ENCODE results near the gene SCAF1. TPM values are rescaled to one million over a fixed set of nuclear protein-coding genes. Genes with fewer than 3 reads are reported as not detected.

Gene SCAF1
- total RNA-seq, 1 experiment from 2014 or later = 83.4 TPM

GRCh38 chr19:49676136-49676783 lies 34.3 kb downstream of the SCAF1 start:
- H3K4me1 ChIP-seq = peaks cover 25% of the 10 kb centered on the region
- peak overlapping the region; percentile 33 for H3K4me3 ChIP-seq (ENCODE audit: low read depth, low read length)
- Mint-ChIP-seq H3K27me3 (ENCODE audit: insufficient read depth, unreplicated experiment) (no peaks in the 10 kb centered on the region), H3K4me1 (ENCODE audit: low read depth, unreplicated experiment) (peaks cover 21% of the 10 kb centered on the region), H3K4me3 (ENCODE audit: unreplicated experiment) (peak overlapping the region; percentile 78), H3K9me3 (ENCODE audit: unreplicated experiment) (no peaks in the 10 kb centered on the region), H3K27ac (ENCODE audit: unreplicated experiment) (peak overlapping the region; percentile 99), H3K36me3 (ENCODE audit: insufficient read depth, unreplicated experiment) (peaks cover 62% of the 10 kb centered on the region)
- CTCF ChIA-PET = interaction anchor here (0.5 to 1.9 kb wide), 11 partner anchors 12 to 214 kb away, joined by 3 to 14 read pairs (median 7); partner anchors contain the start of genes AP2A1, PRRG2, RRAS and SCAF1
- TSS peak; percentile 95 for BruUV-seq (replicated peaks)
- DNase-seq = no peak
- H3K9me3 ChIP-seq = no peaks in the 10 kb centered on the region
- no peaks in the 10 kb centered on the region for H3K36me3 ChIP-seq (ENCODE audit: control insufficient read depth, insufficient read depth, low read length)
- intact Hi-C loops (cut with micrococcal nuclease; ENCODE audit: unreplicated experiment) = loop anchor here (1.0 to 5.0 kb wide), 5 partner anchors 11 to 191 kb away; partner anchors contain the start of genes AP2A1, BCL2L12, IRF3 and PNKP
- TF ChIP-seq CTCF (IDR thresholded peaks at IDR 0.05; ENCODE audit: insufficient read depth in 1 of 2, low read depth in 1 of 2, low read length in 1 of 2, severe bottlenecking in 1 of 2, unreplicated experiment in 1 of 2) = no peak
- H3K27me3 ChIP-seq (replicated peaks; ENCODE audit: control insufficient read depth, insufficient read depth, low read length) = no peaks in the 10 kb centered on the region
- POLR2A ChIA-PET = interaction anchor here (0.7 to 2.9 kb wide), 10 partner anchors 9 to 224 kb away, joined by 3 to 50 read pairs (median 8); partner anchors contain the start of genes AP2A1, BCL2L12, IRF3 and NOSIP

- H3K4me1 ChIP-seq = peaks cover 21% of the 10 kb centered on the region
- H3K9me3 ChIP-seq = no peaks in the 10 kb centered on the region
- ChIA-PET CTCF (interaction anchor here (0.5 to 1.9 kb wide), 11 partner anchors 12 to 213 kb away, joined by 3 to 14 read pairs (median 7); partner anchors contain the start of genes AP2A1, PRRG2, RRAS and SCAF1), POLR2A (interaction anchor here (0.6 to 2.9 kb wide), 13 partner anchors 9 to 1171 kb away, joined by 3 to 50 read pairs (median 5); partner anchors contain the start of genes AP2A1, BCL2L12, IRF3 and NOSIP)
- peaks cover 18% of the 10 kb centered on the region for H3K4me1 Mint-ChIP-seq (ENCODE audit: low read depth, unreplicated experiment)
- no peaks in the 10 kb centered on the region for H3K27me3 Mint-ChIP-seq (ENCODE audit: insufficient read depth, unreplicated experiment)
- intact Hi-C loops (cut with micrococcal nuclease; ENCODE audit: unreplicated experiment) = loop anchor here (1.0 to 5.0 kb wide), 5 partner anchors 12 to 190 kb away; partner anchors contain the start of genes AP2A1, BCL2L12, IRF3 and PNKP
- no peaks in the 10 kb centered on the region; the same call in 1 of the 2 replicates for H3K36me3 ChIP-seq (ENCODE audit: control insufficient read depth, insufficient read depth, low read length)
- no peak for TF ChIP-seq CTCF (IDR thresholded peaks at IDR 0.05; ENCODE audit: insufficient read depth in 1 of 2, low read depth in 1 of 2, low read length in 1 of 2, severe bottlenecking in 1 of 2, unreplicated experiment in 1 of 2)
- no TSS peak for BruUV-seq (replicated peaks)
- no peaks in the 10 kb centered on the region for H3K9me3 Mint-ChIP-seq (ENCODE audit: unreplicated experiment)
- DNase-seq = peak; percentile 100
- H3K27me3 ChIP-seq (replicated peaks; ENCODE audit: control insufficient read depth, insufficient read depth, low read length) = no peaks in the 10 kb centered on the region
- peak overlapping the region; percentile 78 for H3K4me3 Mint-ChIP-seq (ENCODE audit: unreplicated experiment)
- H3K4me3 ChIP-seq (ENCODE audit: low read depth, low read length) = peak overlapping the region; percentile 100
- peaks cover 65% of the 10 kb centered on the region for H3K36me3 Mint-ChIP-seq (ENCODE audit: insufficient read depth, unreplicated experiment)
- H3K27ac Mint-ChIP-seq (ENCODE audit: unreplicated experiment) = peak overlapping the region; percentile 99
These were observed 34.8 kb downstream of the SCAF1 start for GRCh38 chr19:49676784-49677230.

GRCh38 chr19:49677231-49677900 lies 35.4 kb downstream of the SCAF1 start, which contains the start of gene PRMT1:
Gene PRMT1, plus strand, starts transcription at chr19:49677271. Its CDS starts 10 bp downstream, at chr19:49677281.
- Histone ChIP-seq H3K27me3 (replicated peaks; ENCODE audit: control insufficient read depth, insufficient read depth, low read length) (no peaks in the 10 kb centered on the region), H3K9me3 (no peaks in the 10 kb centered on the region), H3K4me3 (ENCODE audit: low read depth, low read length) (peak within 1 kb of the TSS; percentile 100), H3K4me1 (peaks cover 15% of the 10 kb centered on the region), H3K36me3 (ENCODE audit: control insufficient read depth, insufficient read depth, low read length) (peaks cover 2% of the 10 kb centered on the region; the same call in 1 of the 2 replicates)
- Mint-ChIP-seq H3K4me3 (ENCODE audit: unreplicated experiment) (peak within 1 kb of the TSS; percentile 78), H3K36me3 (ENCODE audit: insufficient read depth, unreplicated experiment) (peaks cover 65% of the 10 kb centered on the region), H3K9me3 (ENCODE audit: unreplicated experiment) (no peaks in the 10 kb centered on the region), H3K4me1 (ENCODE audit: low read depth, unreplicated experiment) (peaks cover 12% of the 10 kb centered on the region), H3K27ac (ENCODE audit: unreplicated experiment) (peak within 1 kb of the TSS; percentile 99), H3K27me3 (ENCODE audit: insufficient read depth, unreplicated experiment) (no peaks in the 10 kb centered on the region)
- intact Hi-C loops (cut with micrococcal nuclease; ENCODE audit: unreplicated experiment) = loop anchor here (5.0 kb wide), 2 partner anchors 90 to 190 kb away; partner anchors contain the start of genes AP2A1 and PNKP
- CTCF ChIA-PET = interaction anchor here (0.6 to 1.9 kb wide), 3 partner anchors 89 to 116 kb away, joined by 3 to 8 read pairs (median 3); partner anchors contain the start of genes AP2A1 and PRRG2
- no peak for TF ChIP-seq CTCF (IDR thresholded peaks at IDR 0.05; ENCODE audit: insufficient read depth in 1 of 2, low read depth in 1 of 2, low read length in 1 of 2, severe bottlenecking in 1 of 2, unreplicated experiment in 1 of 2)
- POLR2A ChIA-PET = interaction anchor here (0.6 to 2.9 kb wide), 9 partner anchors 12 to 1171 kb away, joined by 3 to 50 read pairs (median 6); partner anchors contain the start of genes BCL2L12, IRF3, NOSIP and PIH1D1
- no TSS peak for BruUV-seq (replicated peaks)
- DNase-seq = peak in 1 of 2 experiments; percentile 70

All from Caco-2 (cell line).